Activated CD4-positive, alpha-beta T cell treated with anti-CD3 and anti-CD28 coated beads for 1 hour (primary cell): ENCODE data around the gene OR7G3.
A peak's percentile ranks its signal among the peaks of the same experiment; 100 is the strongest.

Experiments
- DNase-seq: peaks from one replicate; pipeline ENCODE4 v3.0.0-alpha.2; 2020

The OR7G3 gene

GRCh38 chr19:9126900-9127405 is at the start of gene OR7G3:
Gene OR7G3 (minus strand): TSS chr19:9126950. CDS start chr19:9126950, 0 bp downstream.
- DNase-seq, result no peak

- no peak for DNase-seq
Measured at GRCh38 chr19:9175326-9175725, 48.6 kb upstream of the OR7G3 start.

- no peak for DNase-seq
Measured at GRCh38 chr19:9171393-9171991, 44.7 kb upstream of the OR7G3 start.

- no peak for DNase-seq
Measured at GRCh38 chr19:9166846-9167245, 40.1 kb upstream of the OR7G3 start.

- no peak for DNase-seq
Measured at GRCh38 chr19:9165261-9165660, 38.5 kb upstream of the OR7G3 start.

GRCh38 chr19:9161427-9161826 is 34.7 kb upstream of the OR7G3 start:
- no peak for DNase-seq

- DNase-seq, result no peak
Measured at GRCh38 chr19:9159891-9160290, 33.1 kb upstream of the OR7G3 start.

GRCh38 chr19:9156304-9156703 is 29.6 kb upstream of the OR7G3 start:
- no peak for DNase-seq

- DNase-seq, result no peak
Measured at GRCh38 chr19:9155591-9155990, 28.8 kb upstream of the OR7G3 start.

GRCh38 chr19:9151367-9151766 is 24.6 kb upstream of the OR7G3 start:
- DNase-seq, result no peak

- DNase-seq, result no peak
Measured at GRCh38 chr19:9150650-9151049, 23.9 kb upstream of the OR7G3 start.

- DNase-seq, result no peak
Measured at GRCh38 chr19:9149997-9150396, 23.2 kb upstream of the OR7G3 start.

GRCh38 chr19:9148697-9149096 is 21.9 kb upstream of the OR7G3 start:
- no peak for DNase-seq

- DNase-seq, result no peak
Measured at GRCh38 chr19:9146882-9147281, 20.1 kb upstream of the OR7G3 start.

- no peak for DNase-seq
Measured at GRCh38 chr19:9144920-9145319, 18.2 kb upstream of the OR7G3 start.

- peak; percentile 81 for DNase-seq
Measured at GRCh38 chr19:9140159-9140874, 13.6 kb upstream of the OR7G3 start, which contains the start of gene ZNF317. Gene ZNF317 (plus strand): TSS chr19:9140397. CDS start chr19:9156017, 15,620 bp downstream.

GRCh38 chr19:9139609-9140158 is 12.9 kb upstream of the OR7G3 start:
- no peak for DNase-seq

- no peak for DNase-seq
Measured at GRCh38 chr19:9132422-9132821, 5.7 kb upstream of the OR7G3 start.

- no peak for DNase-seq
Measured at GRCh38 chr19:9130965-9131364, 4.2 kb upstream of the OR7G3 start.

GRCh38 chr19:9128171-9128570 is 1.4 kb upstream of the OR7G3 start:
- DNase-seq, result no peak

GRCh38 chr19:9116547-9116946 is 10.2 kb downstream of the OR7G3 start:
- no peak for DNase-seq

- no peak for DNase-seq
Measured at GRCh38 chr19:9115307-9115813, 11.4 kb downstream of the OR7G3 start, which contains the start of gene OR7G1. Gene OR7G1 (minus strand): TSS chr19:9115763. CDS start chr19:9115763, 0 bp downstream.

GRCh38 chr19:9109959-9110358 is 16.8 kb downstream of the OR7G3 start:
- no peak for DNase-seq

GRCh38 chr19:9107375-9107774 is 19.4 kb downstream of the OR7G3 start, which contains the start of gene OR7G2:
Gene OR7G2 (minus strand): TSS chr19:9107475. CDS start chr19:9103243, 4,232 bp downstream.
- no peak for DNase-seq
